ENCODE measurements around the gene NKD1.

The NKD1 gene

GRCh38 chr16:50584033-50584722 lies 36.0 kb downstream of the NKD1 start:
- no peak for DNase-seq

- DNase-seq = no peak
These were observed 37.2 kb downstream of the NKD1 start for GRCh38 chr16:50585331-50585776.

- DNase-seq = no peak
These were observed 39.3 kb downstream of the NKD1 start for GRCh38 chr16:50587543-50587942.

- no peak for DNase-seq
These were observed 40.1 kb downstream of the NKD1 start for GRCh38 chr16:50588276-50588675.

GRCh38 chr16:50591209-50591608 lies 43.0 kb downstream of the NKD1 start:
- no peak for DNase-seq

- DNase-seq = no peak
These were observed 43.9 kb downstream of the NKD1 start for GRCh38 chr16:50591800-50592771.

- no peak for DNase-seq
These were observed 44.8 kb downstream of the NKD1 start for GRCh38 chr16:50592996-50593395.

GRCh38 chr16:50593410-50594150 lies 45.4 kb downstream of the NKD1 start:
- DNase-seq = peak; percentile 75

- DNase-seq = no peak
These were observed 46.4 kb downstream of the NKD1 start for GRCh38 chr16:50594308-50595260.

- no peak for DNase-seq
These were observed 47.7 kb downstream of the NKD1 start for GRCh38 chr16:50595859-50596258.

- DNase-seq = no peak
These were observed 48.7 kb downstream of the NKD1 start for GRCh38 chr16:50596762-50597450.

- no peak for DNase-seq
These were observed 49.5 kb downstream of the NKD1 start for GRCh38 chr16:50597563-50598255.

GRCh38 chr16:50598256-50598894 lies 50.2 kb downstream of the NKD1 start:
- DNase-seq = no peak

GRCh38 chr16:50598936-50599361 lies 50.8 kb downstream of the NKD1 start:
- no peak for DNase-seq

GRCh38 chr16:50599494-50599893 lies 51.3 kb downstream of the NKD1 start:
- DNase-seq = no peak

GRCh38 chr16:50600582-50601283 lies 52.5 kb downstream of the NKD1 start:
- no peak for DNase-seq

GRCh38 chr16:50601341-50601740 lies 53.1 kb downstream of the NKD1 start:
- DNase-seq = no peak

- no peak for DNase-seq
These were observed 53.9 kb downstream of the NKD1 start for GRCh38 chr16:50602126-50602525.

GRCh38 chr16:50602531-50603205 lies 54.5 kb downstream of the NKD1 start:
- no peak for DNase-seq
